GM18511 (cell line): ENCODE measurements around the gene AQP12A.

ENCODE experiments used
- ATAC-seq: cut with Tn5 transposase; IDR thresholded peaks from one replicate; pipeline ENCODE4 v1.9.1; 2021; ENCODE audit warnings: mild to moderate bottlenecking, moderate library complexity; ENCODE audit not compliant: unreplicated experiment

The AQP12A gene

DNA sequence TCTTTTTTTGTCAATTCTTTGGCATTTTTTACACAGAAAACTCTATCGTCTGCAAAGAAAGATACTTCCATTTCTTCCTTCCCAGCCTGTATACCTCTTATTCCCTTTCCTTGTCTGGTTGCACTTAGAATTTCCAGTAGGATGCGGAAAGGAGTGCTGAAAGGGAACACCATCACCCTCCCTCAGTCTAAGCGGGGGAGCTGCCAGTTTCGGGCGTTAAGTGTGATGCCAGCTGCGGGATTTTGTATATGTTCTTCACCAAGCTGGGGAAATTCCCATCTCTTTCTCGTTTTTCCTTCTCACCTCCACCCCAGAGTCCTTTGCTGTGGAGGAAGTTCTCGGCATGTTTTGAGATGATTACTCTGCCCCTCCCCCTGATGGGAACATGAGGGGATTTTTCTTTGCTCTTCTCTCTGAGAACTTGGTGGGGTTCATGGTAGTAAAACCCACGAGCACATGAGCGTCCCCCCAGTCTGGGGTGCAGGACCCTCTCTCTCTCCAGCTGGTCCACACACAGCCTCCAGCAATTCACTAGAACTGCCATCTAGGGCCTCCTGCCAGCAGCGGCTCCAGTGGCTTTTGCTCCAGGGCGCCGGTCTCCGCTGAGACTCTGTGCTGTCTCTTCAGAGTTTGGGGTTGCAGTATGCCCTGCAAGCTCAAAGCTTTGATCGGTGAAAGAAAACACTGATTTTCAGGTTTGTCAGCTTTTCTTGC is 15.5 kb downstream of the AQP12A start:
- ATAC-seq = no peak

DNA sequence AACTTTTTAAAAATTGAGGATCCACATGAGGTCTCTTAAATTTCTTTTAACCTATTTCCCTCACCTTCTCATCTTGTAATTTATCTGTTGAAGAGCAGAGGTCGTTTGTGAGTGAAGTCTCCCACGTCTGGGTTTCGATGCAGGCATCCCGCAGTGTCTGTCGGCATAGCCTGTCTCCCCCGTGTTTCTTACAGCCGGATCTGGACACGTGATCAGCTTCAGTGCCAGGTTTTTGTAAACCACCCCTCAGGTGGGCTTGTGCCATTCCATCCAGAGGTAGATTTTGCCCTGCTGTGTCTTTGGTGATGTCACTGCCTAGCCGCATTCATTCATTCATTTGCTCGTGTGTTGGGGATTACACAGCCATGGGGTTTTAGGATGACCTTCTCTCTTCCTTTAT is 16.2 kb downstream of the AQP12A start:
- no peak for ATAC-seq

DNA sequence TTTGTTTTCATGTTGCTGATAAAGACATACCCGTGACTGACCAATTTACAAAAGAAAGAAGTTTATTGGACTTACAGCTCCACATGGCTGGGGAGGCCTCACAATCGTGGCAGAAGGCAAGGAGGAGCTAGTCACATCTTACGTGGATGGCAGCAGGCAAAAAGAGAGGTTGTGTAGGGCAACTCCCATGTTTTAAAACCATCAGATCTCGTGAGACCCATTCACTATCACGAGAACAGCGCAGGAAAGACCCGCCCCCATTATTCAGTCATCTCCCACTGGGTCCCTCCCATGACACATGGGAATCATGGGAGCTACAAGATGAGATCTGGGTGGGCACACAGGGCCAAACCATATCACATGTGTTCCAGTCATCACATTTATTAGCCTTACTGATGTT is 16.8 kb downstream of the AQP12A start:
- no peak for ATAC-seq

DNA sequence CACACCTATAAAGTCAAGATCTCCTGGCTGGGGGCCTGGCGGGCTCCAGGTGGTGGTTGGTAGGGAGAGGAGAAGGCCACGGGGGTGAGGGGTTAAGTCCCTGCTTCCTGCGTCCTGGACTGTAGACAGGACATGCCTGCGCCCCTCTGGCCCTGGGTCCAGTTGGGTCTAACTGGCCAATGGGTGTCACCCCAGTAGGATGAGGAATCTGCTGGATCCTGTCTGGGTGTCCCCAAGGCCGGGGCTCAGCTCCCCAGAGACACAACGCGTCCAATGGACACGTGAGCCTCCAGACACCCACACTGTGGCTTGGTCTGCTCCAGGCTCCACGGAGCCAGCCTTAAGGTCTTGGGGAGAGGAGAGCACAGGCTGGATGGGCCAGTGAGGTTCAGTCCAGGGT is 19.6 kb downstream of the AQP12A start:
- no peak for ATAC-seq

DNA sequence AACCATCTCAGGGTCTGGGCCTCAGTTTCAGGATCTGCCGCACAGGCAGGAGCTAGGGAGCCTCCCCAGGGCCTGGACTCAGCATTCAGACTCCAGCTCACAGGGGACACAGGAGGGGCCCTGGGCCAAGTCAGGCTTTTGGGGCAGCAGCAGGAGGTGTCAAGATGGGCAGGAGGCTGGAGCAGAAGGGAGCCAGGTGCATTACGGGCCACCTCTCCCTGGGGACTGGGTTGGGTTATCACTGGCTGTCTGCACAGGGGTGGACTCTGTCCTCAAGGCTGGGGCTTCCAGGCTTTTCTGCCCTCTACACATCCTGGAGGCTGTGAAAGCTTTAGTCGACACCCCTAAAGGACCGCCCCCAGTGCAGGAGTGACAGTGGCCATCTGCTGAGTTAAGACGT is 20.0 kb downstream of the AQP12A start:
- no peak for ATAC-seq

DNA sequence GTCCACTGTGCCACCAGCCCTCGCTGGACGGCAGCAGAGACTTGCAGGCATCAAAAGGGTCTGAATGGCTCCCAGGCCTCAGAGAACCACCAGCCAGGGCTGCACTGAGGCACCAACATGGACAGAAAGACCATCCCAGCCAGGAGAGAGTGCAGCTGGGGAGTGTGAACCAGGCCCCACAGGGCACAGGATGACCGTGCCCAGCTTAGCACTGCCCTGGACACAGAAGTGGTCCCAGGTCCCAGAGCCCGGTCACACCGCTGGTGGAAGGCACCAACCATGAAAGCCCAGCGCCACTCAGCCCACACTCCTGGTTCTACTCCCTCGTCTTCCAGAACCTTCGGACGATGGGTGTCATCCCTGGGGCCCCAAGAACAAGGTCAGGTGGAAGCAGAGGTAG is 20.5 kb downstream of the AQP12A start:
- ATAC-seq = no peak

DNA sequence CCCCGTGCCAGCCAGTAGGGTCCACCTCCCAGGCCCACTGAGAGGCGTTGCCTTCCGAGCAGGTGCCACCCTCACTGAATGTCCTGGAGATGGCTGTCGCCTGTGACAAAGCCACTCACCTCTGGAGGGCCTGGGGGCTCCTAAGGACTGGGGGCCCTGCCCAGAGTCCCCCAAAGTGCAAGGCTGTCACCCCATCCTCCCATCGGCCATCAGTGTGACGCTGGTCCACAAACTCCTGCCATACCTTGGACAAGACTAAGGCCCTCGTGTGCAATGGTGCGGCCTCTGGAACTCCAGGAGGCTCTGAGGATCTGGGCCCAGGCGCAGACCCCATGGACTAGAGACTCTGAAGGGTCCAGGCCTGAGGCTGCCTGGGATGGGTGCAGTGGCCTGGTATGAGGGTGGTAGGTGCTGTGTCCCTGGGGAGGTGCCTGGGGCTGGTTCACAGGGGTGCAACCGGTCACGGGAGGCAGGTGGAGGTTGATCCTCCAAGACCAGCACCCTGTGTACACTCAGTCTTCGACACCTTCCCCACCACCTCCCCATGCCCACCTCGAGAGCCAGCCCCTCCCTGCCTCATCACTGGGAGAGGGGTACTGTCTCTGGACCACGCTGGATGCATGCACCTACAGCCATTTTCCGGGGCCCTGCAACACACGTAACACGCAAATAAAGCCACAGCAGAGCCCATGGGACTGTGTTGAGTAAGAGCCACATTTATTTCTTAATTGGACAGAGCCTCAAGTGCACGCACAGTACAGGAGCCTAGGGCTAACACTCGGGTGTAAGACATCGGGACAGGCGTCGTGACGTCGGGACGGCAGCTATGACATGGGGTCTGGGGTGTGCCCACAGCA is 21.6 kb downstream of the AQP12A start:
- ATAC-seq = no peak

DNA sequence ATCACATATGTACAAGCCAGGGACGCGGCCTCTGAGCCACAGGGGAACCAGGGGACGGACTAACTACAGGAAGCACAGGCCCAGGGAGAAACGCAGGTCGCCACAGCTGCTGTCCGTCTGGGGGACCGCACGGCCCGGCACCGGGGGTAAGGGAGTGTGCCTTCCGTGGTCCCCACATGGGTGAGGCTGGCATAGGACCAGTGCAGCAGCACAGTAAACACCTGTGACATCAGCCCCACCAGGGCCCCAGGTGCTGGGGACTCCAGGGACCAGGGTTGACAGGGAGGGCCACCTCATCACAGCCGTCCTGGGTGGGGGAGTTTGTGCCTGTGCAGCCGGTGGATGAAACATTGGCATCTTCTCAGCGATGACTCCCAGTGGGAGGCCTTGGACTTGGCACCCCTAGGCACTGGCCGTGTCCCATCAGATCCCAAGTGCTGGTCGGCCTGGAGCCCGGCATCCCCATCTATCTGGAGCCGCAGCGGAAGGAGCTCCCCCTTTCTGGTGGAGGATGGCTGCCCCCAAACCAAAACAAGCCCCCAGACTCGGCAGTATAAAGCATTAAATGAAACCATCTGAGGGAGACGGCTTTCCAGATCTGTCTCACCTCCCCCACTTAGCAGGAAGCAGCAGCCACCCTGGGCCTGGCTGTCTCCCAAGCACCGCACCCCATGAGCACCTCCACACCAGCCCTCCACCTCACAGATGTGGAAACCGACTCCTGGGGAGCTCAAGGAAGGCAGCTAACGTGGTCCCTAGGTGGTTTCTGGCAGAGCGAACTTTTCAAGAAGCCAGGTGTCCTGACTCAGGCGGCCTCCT is 22.5 kb downstream of the AQP12A start:
- no peak for ATAC-seq

DNA sequence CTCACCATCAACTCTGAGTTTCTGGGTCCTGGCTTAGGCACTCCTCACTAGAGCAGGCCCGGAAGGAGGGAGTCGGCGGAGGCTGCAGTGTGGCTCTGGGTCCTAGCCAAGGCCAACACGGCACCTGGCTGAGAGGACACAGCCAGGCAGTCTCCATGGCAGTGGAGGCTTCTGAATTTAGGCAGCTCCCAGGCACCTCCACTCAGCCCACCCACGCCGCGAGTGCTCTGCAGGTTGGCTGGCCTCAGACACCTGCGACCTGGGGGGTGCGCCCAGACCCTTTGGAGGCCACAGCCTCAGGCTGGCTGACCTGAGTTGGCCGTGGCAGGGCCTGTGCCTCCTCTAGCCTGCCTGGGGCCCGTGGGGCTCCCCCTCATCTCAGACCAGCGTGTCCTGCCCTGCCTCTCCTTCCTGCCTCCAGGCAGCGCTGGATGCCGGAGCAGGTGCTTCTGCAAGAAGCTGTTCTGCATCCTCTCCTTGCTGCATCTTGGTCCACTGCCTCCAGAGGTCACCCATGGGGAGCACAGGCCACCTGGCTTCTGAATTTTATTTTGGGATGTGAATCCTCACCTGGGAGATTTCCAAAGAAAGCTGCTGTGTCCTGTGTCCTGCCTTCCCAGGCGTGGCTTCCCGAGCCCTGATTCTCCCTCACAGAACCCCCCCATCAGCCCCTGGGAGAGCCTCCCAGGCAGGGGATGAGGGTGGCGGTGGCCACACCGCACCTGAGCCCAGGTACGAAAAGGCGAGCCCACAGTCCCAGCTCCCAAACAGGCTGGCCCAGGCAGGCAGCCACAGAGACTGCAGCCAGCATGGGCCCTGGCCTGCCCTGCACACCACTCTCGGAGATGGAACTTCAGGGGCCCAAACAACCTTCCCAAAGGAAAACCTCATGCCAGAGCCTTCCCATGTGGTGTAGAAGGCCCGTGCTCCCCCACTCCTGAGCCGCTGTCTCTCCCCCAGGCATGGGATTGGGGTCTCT is 23.4 kb downstream of the AQP12A start:
- ATAC-seq = no peak

DNA sequence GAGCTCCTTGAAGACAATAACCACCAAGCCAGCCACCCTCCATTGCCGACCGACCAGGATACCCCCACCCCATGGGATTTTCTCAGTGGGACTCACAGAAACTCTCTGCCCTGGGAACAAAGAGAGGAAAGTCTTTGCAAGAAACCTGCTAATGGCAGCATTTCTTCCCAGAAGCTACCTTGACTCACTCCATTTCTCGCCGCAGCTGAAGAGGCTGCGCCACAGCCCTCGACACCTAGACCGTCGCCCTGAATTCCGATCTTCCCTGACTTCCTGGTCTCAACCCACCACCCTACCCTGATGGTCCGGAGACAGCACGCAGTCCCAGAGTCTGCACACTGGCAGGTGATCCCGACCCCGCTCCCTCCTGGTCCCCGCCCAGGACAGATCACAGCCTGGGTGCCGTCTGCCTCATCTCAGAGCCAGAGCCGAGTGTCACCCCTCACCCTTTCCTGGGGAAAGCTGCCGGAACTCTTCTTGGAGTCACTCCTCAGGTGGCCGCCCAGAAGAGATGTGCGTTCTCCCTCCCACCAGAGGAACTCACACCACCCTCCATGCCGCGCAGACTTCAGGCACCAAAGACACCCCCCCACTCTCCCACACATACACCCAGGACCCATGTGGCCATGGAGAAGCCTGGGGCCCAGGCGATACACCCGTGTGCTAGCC is 24.6 kb downstream of the AQP12A start:
- no peak for ATAC-seq

DNA sequence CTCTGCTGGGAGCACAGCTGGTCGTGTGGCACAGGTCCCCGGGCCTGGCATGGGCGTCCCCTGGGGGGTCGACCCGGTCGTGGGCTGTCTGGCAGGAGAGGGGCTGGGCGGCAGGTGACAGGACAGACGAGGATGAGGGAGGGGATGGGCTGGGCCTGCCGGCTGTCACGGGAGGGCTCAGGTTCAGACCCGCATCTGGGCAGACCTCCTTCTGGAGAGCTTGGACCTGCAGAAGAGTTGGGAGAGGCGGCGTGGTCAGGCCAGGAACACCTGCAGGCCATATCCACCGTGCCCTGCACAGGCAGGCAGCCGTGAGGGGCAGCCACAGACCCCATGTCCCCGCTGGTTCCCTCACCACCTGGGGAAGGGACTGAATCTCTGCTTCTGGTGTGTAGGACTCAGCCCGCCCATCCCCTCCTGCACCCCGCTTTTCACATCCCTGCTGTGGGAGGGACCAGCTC is 25.5 kb downstream of the AQP12A start:
- ATAC-seq = no peak

DNA sequence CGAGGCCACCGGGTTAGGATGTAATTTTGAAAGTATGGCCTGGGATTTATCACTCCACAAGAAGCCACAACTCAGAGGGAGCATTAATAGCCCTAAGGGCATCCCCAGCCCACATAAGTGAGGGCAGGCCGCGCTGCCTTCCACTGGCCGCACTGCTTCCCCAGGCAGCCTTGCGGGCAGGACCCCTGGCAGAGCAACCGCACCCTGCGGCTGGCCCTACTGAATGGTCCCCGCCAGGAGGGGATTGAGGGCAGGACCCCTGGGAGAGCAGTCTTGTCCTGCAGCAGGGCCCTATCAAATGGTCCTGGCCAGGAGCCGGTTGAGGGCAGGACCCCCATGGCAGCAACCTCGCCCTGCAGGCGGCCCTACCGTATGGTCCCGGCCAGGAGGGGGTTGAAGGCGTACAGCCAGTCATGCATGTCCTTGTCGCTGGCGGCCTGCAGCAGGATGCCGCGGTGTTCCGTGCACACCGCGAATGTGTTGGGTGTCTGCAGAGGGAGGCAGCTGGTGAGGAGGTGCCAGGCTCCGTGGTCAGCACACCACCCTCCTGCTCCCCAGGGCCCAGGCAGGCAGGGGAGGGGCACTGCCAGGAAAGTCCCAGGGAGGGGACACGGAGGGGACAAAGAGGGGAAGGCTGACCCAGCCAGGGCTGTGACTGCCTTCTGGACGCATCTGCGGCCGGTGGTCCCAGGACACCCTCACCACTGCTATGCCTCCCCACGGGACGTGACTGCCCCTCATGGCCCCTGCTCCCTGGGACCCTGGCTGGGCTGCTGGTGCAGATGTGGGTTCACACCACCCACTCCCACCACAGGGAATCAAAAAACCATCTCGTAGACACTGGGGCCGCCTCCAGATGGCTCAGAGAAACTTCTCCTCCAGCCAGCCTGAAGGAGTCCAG is 26.3 kb downstream of the AQP12A start:
- no peak for ATAC-seq

DNA sequence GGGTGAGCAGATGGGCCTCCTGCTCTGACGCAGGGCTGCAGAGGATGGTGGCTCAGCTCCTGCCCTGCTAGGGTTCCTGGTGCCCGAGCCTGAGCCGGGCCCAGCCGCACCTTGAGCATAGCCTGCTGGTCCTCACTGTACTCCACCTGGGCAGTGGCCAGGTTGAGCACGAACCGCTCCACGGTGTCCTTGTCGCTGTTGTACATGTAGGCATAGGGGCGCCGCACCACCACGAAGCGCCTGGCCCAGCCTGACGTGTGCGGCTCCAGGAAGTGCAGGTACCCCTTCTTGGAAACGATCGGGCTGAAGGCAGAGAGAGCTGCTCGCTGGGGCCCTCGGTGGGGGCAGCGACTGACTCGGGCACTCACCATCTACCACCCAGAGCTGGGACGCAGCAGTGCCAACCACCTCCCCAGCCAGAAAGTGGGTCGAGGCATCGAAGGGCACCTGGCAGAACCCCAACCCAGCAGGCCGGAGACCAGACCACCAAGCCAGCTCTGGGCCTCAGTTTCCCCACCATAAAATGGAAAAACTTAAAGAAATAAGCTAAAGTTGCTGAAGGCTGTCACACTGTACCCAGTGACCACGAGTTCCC is 27.3 kb downstream of the AQP12A start:
- no peak for ATAC-seq

DNA sequence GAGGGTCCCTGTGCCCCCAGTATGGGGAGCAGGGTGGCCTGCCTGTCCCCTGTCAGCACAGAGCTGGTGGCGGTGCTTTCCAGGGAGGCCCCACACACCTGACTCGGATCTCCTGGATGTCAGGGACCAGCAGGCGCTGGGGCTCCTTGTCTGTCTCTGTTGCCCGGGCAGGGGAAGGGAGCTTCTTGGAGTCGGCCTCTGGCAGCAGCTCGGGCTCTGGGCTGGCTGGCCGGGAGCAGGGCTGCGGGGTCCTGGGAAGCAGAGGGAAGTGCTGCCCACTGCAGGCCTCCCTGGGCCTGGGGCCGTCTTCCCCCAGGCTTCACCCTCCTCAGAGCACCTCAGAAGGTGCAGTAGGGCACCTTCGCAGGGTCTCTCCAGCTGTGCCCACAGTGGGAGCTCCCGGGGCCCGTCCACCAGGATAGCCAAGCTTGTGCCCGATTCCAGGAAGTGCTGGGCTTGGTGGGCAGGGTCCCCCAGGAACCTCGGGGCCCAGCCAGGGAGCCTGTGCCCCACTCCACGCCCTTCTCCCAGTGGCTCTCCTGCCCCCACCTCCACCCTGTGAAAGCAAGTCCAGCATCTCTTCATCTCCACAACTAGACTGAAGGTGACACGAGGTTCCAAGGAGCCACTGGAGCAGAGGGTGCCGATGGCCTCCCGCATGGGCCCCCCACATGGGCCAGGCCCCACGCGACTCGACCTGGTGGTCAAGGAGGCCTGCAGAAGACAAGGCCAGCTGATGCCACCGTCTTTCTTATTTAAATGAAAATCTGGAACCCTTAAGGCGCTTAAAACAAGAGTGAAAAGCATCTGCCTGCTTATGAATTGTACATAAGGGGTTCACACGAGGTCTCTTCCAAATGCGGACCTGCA is 28.2 kb downstream of the AQP12A start:
- no peak for ATAC-seq

DNA sequence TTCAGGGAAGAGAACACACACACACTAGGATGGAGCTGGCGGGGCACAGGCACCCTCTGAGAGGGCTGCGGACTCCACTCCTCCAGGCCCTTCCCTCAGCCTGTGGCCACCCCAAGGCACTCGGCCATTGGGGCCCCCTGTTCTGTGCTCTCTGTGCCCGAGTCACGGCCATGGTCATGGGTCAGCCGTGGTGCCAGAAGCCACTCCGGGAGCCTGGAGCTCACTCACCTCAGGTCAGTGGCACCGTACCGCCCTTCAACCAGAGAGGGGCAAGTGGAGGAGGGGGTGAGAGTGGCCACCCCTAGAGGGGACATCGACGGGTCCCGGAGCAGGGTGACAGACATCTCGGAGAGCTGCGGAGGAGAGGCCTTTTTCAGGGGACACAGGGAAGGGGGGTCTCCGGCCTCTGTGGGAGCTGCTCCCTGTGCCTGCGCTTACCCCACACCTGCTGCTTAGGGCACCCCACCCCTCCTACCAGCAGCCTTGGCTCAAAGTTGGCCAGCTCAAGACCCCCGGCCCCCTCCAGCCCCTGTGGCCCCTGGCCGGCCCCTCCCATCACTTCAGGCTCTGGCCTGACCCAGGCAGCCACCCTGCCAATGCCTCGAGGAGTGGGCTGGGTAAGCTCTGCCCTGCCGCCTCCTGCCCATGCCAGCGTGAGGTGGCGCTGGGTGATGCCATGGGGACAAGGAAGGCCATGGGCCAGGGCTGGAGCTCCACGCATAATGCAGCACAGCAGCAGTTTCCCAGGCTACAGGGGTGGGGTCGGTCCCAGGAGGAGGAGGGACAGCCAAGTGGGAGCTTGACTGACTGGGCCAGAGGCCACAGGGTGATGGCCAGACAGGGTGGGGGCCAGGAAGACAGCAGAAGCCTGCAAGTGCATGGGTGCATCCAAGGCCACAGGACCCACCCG is 29.3 kb downstream of the AQP12A start:
- ATAC-seq = no peak

DNA sequence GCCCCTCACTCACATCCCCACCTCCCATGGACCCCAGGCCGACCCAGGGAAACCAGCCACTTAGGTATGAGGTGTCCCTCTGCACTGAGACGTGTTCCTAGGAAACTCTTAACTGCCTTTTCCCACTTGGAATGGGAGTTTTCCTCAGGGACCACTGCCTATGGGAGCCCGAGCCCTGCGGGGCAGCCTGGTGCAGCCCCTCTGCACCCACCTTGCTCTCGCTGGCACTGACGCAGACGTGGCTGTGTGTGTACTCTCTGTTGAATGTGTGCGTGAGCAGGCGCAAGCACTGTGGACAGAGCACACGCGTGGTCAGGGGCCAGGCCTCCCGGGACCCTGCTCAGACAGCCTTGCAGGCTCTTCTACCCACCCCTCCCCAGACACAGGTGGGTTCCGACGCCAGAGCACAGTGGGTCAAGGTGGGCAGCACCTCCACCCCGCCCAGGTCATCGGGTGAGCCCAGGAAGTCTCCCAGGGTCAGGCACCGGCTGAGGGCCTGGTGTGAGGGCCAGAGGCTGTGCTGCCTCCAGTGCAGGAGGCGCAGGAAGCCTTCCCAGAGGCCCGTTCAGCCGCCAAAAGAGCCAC is 30.0 kb downstream of the AQP12A start:
- ATAC-seq = no peak
